HCT116 (cell line): ENCODE data around the gene FCN1. TPM values are rescaled to one million over a fixed set of nuclear protein-coding genes. Genes with fewer than 3 reads are reported as not detected.

Experiments
- ATAC-seq: fragments of 200-7000 bp; cut with Tn5 transposase; 2 replicates; pipeline ENCODE4 v1.9.1; 2020; ENCODE audit warnings: mild to moderate bottlenecking, moderate library complexity
- BruUV-seq: library from RNA; stranded (reverse); fragments of 400-500 nt; replicated peaks from 2 replicates; lab custom pipeline; 2021; lab: Mats Ljungman, UMichigan
- CTCF ChIA-PET: fragments of 300-600 bp; sonication (Branson Sonifier 250); formaldehyde crosslinking; loops from one replicate; lab custom pipeline; 2021; ENCODE audit warnings: antibody characterized with exemption; lab: Charles Lee
- POLR2A ChIA-PET: fragments of 300-600, 350-600 bp; sonication (Branson Sonifier 250); formaldehyde crosslinking; loops from one replicate; lab custom pipeline; 2021; ENCODE audit warnings: antibody characterized with exemption; lab: Charles Lee
- RAD21 ChIA-PET, 2 experiments: fragments of 300-600 bp; sonication (Branson Sonifier 250); formaldehyde crosslinking; loops; one replicate each; lab custom pipeline; 2023; ENCODE audit warnings: low total read pairs in 2 of 2; ENCODE audit not compliant: uncharacterized antibody in 2 of 2, unreplicated experiment in 2 of 2, low non-redundant PET in 1 of 2; lab: Charles Lee
- DNase-seq: peaks from one replicate; pipeline ENCODE4 v3.0.0-alpha.2; 2010; ENCODE audit warnings: low read depth, low spot score
- H2AFZ ChIP-seq: fragments of 200-600 bp; shearing (Covaris generic), sonication (generic); 2 replicates; pipeline ENCODE4 v1.6.1; 2017; ENCODE audit warnings: low read depth, mixed run types, mixed read lengths, antibody characterized with exemption, low read length; ENCODE audit not compliant: poor library complexity, severe bottlenecking
- H3K27ac ChIP-seq: 2 replicates; pipeline ENCODE4 v1.5.1; 2012; ENCODE audit warnings: low read depth, low read length
- H3K27me3 ChIP-seq: fragments of 200-600 bp; sonication (generic); 2 replicates; pipeline ENCODE4 v1.6.1; 2016; ENCODE audit warnings: mixed run types, low read length, mixed read lengths; ENCODE audit not compliant: insufficient read depth
- H3K36me3 ChIP-seq, 2 experiments: fragments of 200-500 bp in 1 of 2; fragments of 200-600 bp in 1 of 2; sonication (Bioruptor generic) in 1 of 2; sonication (generic) in 1 of 2; 2 replicates each; pipeline versions ENCODE4 v1.5.1 to v1.6.1; 2014 to 2016; ENCODE audit warnings: low read length in 2 of 2, inconsistent platforms in 1 of 2, mixed read lengths in 1 of 2, mixed run types in 1 of 2; ENCODE audit not compliant: insufficient read depth in 2 of 2, control insufficient read depth in 1 of 2
- H3K4me1 ChIP-seq, 2 experiments: fragments of 200-600 bp in 1 of 2; sonication (generic) in 1 of 2; 2 replicates each; pipeline versions ENCODE4 v1.5.1 to v1.6.1; 2012 to 2017; ENCODE audit warnings: low read length in 2 of 2, inconsistent platforms in 1 of 2, mild to moderate bottlenecking in 1 of 2, mixed read lengths in 1 of 2, mixed run types in 1 of 2, moderate library complexity in 1 of 2; ENCODE audit not compliant: insufficient read depth in 2 of 2, control insufficient read depth in 1 of 2
- H3K4me2 ChIP-seq: fragments of 200-600 bp; sonication (generic); 2 replicates; pipeline ENCODE4 v1.6.1; 2017; ENCODE audit warnings: mixed run types, low read length, mixed read lengths
- H3K4me3 ChIP-seq, 2 experiments: fragments of 200-600 bp in 1 of 2; sonication (generic) in 1 of 2; replicated peaks in 1 of 2; 2 replicates each; pipeline ENCODE4 v1.5.1; 2011 to 2016; ENCODE audit warnings: low read length in 2 of 2, control low read depth in 1 of 2, low read depth in 1 of 2, mild to moderate bottlenecking in 1 of 2, mixed read lengths in 1 of 2, mixed run types in 1 of 2
- H3K79me2 ChIP-seq: fragments of 200-600 bp; sonication (generic); 2 replicates; pipeline ENCODE4 v1.6.1; 2017; ENCODE audit warnings: mild to moderate bottlenecking, mixed run types, low read length, moderate library complexity, mixed read lengths; ENCODE audit not compliant: insufficient read depth
- H3K9ac ChIP-seq: fragments of 200-600 bp; sonication (generic); 2 replicates; pipeline ENCODE4 v1.6.1; 2016; ENCODE audit warnings: low read length, mixed read lengths
- H3K9me2 ChIP-seq: fragments of 200-600 bp; sonication (generic), shearing (Covaris generic); 2 replicates; pipeline ENCODE4 v1.6.1; 2017; ENCODE audit warnings: mixed run types, mild to moderate bottlenecking, moderate library complexity; ENCODE audit not compliant: insufficient read depth
- H3K9me3 ChIP-seq, 2 experiments: fragments of 200-500 bp in 1 of 2; fragments of 200-600 bp in 1 of 2; sonication (Bioruptor generic) in 1 of 2; sonication (generic) in 1 of 2; 2 replicates each; pipeline ENCODE4 v1.6.1; 2014 to 2017; ENCODE audit warnings: low read length in 2 of 2, mixed read lengths in 2 of 2, inconsistent platforms in 1 of 2, low read depth in 1 of 2, mild to moderate bottlenecking in 1 of 2, mixed run types in 1 of 2, moderate library complexity in 1 of 2; ENCODE audit not compliant: control insufficient read depth in 1 of 2, insufficient read depth in 1 of 2
- H4K20me1 ChIP-seq: fragments of 200-600 bp; sonication (generic), shearing (Covaris generic); 2 replicates; pipeline ENCODE4 v1.6.1; 2017; ENCODE audit warnings: mixed run types, mild to moderate bottlenecking, moderate library complexity; ENCODE audit not compliant: insufficient read depth
- CBX3 ChIP-seq: IDR thresholded peaks from 2 replicates; pipeline ENCODE4 v1.6.1; 2012; ENCODE audit warnings: low read depth
- CEBPB ChIP-seq: IDR thresholded peaks from 2 replicates; pipeline ENCODE4 v1.6.1; 2012; ENCODE audit warnings: low read depth
- EGR1 ChIP-seq: IDR thresholded peaks from 2 replicates; pipeline ENCODE4 v1.6.1; 2012; ENCODE audit warnings: low read depth
- ELF1 ChIP-seq: IDR thresholded peaks from 2 replicates; pipeline ENCODE4 v1.6.1; 2012; ENCODE audit warnings: low read depth, borderline replicate concordance
- EZH2 ChIP-seq: fragments of 200-600 bp; sonication (generic); IDR thresholded peaks from 2 replicates; pipeline ENCODE4 v1.6.1; 2017; ENCODE audit warnings: antibody characterized with exemption, mixed run types
- EZH2phosphoT487 ChIP-seq: fragments of 200-600 bp; IDR thresholded peaks from 2 replicates; pipeline ENCODE4 v1.6.1; 2018; ENCODE audit warnings: antibody characterized with exemption, borderline replicate concordance
- FOSL1 ChIP-seq: IDR thresholded peaks from 2 replicates; pipeline ENCODE4 v1.6.1; 2012; ENCODE audit warnings: low read depth
- JUND ChIP-seq: IDR thresholded peaks from 2 replicates; pipeline ENCODE4 v1.6.1; 2012
- MAX ChIP-seq: IDR thresholded peaks from 2 replicates; pipeline ENCODE4 v1.6.1; 2012
- POLR2A ChIP-seq: IDR thresholded peaks from 2 replicates; pipeline ENCODE4 v1.7.0; 2011; ENCODE audit warnings: borderline replicate concordance; ENCODE audit not compliant: insufficient read depth, insufficient read length; ENCODE audit errors: extremely low read depth
- POLR2AphosphoS5 ChIP-seq: IDR thresholded peaks from 2 replicates; pipeline ENCODE4 v1.6.1; 2011; ENCODE audit warnings: mild to moderate bottlenecking, low read depth, low read length, moderate library complexity
- RAD21 ChIP-seq: IDR thresholded peaks from 2 replicates; pipeline ENCODE4 v1.6.1; 2012; ENCODE audit warnings: low read depth, mild to moderate bottlenecking
- SIN3A ChIP-seq: IDR thresholded peaks from 2 replicates; pipeline ENCODE4 v1.6.1; 2012; ENCODE audit warnings: low read depth
- SP1 ChIP-seq: IDR thresholded peaks from 2 replicates; pipeline ENCODE4 v1.6.1; 2012; ENCODE audit warnings: low read depth
- SRF ChIP-seq: IDR thresholded peaks from 2 replicates; pipeline ENCODE4 v1.6.1; 2012; ENCODE audit warnings: low read depth
- YY1 ChIP-seq: IDR thresholded peaks from 2 replicates; pipeline ENCODE4 v1.6.1; 2011; ENCODE audit warnings: low read length, low read depth, moderate library complexity, mild to moderate bottlenecking; ENCODE audit not compliant: insufficient replicate concordance; ENCODE audit errors: extremely low read depth
- ZNF274 ChIP-seq: fragments of 200-500 bp; sonication (Bioruptor generic); IDR thresholded peaks from 2 replicates; pipeline ENCODE4 v1.6.1; 2014; ENCODE audit warnings: mild to moderate bottlenecking, low read depth, low read length, inconsistent platforms
- intact Hi-C: fragments of 100-400 bp; cut with micrococcal nuclease; formaldehyde crosslinking; loops from 2 replicates; pipeline ENCODE4 v1.10.0; 2022
- total RNA-seq: library from RNA; stranded (reverse); gene quantifications from one replicate; pipeline ENCODE4 v1.2.1, GENCODE V29; 2021; ENCODE audit not compliant: unreplicated experiment
- TF ChIP-seq, protein P1 (sequence below): IDR thresholded peaks from 2 replicates; pipeline ENCODE4 v1.6.1; 2012; ENCODE audit warnings: low read depth

FCN1 gene
- total RNA-seq, 1 experiment from 2014 or later = not detected

DNA sequence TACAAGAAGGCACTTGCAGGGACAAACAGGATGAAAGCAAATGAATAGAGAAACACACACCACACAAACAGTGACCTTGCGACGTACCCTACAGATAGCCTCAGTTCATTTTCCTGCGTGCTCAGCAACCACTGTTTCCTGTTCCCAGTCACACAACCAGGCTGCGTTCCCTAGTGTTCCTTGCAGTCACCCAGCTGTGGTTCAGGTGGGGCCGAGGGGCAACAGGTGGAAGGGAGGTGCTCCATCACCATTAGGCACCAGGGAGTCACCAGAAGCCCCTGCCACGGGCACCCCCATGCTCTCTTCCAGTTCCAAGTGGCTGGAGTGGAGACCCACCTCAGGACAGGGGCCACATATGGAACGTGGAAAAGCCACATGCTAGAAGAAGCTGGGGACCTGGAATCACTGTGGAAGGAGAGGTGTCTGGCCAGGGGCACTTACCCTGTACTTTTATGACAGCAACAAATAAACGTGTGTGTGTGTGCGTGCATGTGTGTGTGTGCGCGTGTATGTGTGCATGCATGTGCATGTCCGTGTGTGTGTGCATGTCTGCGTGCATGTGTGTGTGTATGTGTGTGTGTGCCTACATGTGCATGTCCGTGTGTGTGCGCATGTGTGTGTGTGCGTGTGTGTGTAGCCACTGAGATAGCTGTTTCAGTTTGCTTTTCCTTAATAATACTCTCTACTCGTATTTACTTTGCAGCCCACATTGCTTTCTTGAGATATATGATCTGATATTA is 55.9 kb downstream of the FCN1 start:
- H4K20me1 ChIP-seq = no peaks in the 10 kb centered on the region
- no peak for DNase-seq
- no peak overlapping the region for H3K9ac ChIP-seq
- no peaks in the 10 kb centered on the region for H3K9me3 ChIP-seq
- no peak for TF ChIP-seq FOSL1
- TF ChIP-seq EZH2phosphoT487 = no peak
- TF ChIP-seq MAX = no peak
- no peak for TF ChIP-seq ZNF274
- TF ChIP-seq POLR2A = no peak
- TF ChIP-seq JUND = no peak
- no peak for TF ChIP-seq SIN3A
- TF ChIP-seq EZH2 = no peak
- TF ChIP-seq, all 23 proteins: peak for 0
- Histone ChIP-seq H3K27ac (no peak overlapping the region), H3K4me1 (peaks cover 9 to 11% of the 10 kb centered on the region in 2 experiments), H3K4me3 (no peak overlapping the region), H2AFZ (no peak overlapping the region), H3K79me2 (no peaks in the 10 kb centered on the region), H3K27me3 (no peaks in the 10 kb centered on the region), H3K36me3 (no peaks in the 10 kb centered on the region), H3K4me2 (no peak overlapping the region), H3K9me2 (no peaks in the 10 kb centered on the region)
- ChIA-PET POLR2A (no interaction called here), RAD21 (no interaction called here), CTCF (no interaction called here)
- intact Hi-C loops = no loop called here
- no peak for ATAC-seq
- BruUV-seq = no TSS peak

DNA sequence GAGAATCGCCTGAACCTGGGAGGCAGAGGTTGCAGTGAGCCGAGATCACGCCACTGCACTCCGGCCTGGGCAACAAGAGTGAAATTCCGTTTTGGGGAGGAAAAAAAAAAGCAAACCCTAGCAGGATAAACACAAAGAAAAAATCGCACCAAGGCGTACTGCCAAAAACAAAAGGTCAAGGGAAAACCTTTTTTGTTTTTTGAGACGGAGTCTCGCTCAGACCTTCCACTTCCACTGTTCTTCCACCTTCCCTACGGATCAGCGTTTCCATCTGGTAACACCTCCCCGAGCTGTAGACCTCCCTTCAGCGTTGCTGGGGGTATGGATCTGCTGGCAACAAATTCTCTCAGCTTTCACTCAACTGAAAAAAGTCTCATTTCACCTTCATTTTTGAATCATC is 57.2 kb downstream of the FCN1 start:
- Histone ChIP-seq H3K27me3 (peaks cover 7% of the 10 kb centered on the region; the same call in 1 of the 2 replicates), H4K20me1 (no peaks in the 10 kb centered on the region), H3K4me3 (no peak overlapping the region), H3K4me1 (peaks cover 9 to 11% of the 10 kb centered on the region in 2 experiments), H3K36me3 (no peaks in the 10 kb centered on the region), H3K4me2 (no peak overlapping the region), H3K9me2 (no peaks in the 10 kb centered on the region), H3K27ac (no peak overlapping the region), H3K79me2 (no peaks in the 10 kb centered on the region), H3K9ac (no peak overlapping the region), H3K9me3 (no peaks in the 10 kb centered on the region), H2AFZ (no peak overlapping the region)
- ChIA-PET POLR2A (no interaction called here), CTCF (no interaction called here), RAD21 (no interaction called here)
- no TSS peak for BruUV-seq
- DNase-seq (no peak), ATAC-seq (no peak)
- intact Hi-C loops = no loop called here
- no peak for TF ChIP-seq MAX
- TF ChIP-seq ELF1 = no peak
- no peak for TF ChIP-seq YY1
- TF ChIP-seq SP1 = no peak
- TF ChIP-seq ZNF274 = no peak
- TF ChIP-seq CEBPB = no peak
- no peak for TF ChIP-seq EGR1
- TF ChIP-seq EZH2 = no peak
- TF ChIP-seq, protein P1, sequence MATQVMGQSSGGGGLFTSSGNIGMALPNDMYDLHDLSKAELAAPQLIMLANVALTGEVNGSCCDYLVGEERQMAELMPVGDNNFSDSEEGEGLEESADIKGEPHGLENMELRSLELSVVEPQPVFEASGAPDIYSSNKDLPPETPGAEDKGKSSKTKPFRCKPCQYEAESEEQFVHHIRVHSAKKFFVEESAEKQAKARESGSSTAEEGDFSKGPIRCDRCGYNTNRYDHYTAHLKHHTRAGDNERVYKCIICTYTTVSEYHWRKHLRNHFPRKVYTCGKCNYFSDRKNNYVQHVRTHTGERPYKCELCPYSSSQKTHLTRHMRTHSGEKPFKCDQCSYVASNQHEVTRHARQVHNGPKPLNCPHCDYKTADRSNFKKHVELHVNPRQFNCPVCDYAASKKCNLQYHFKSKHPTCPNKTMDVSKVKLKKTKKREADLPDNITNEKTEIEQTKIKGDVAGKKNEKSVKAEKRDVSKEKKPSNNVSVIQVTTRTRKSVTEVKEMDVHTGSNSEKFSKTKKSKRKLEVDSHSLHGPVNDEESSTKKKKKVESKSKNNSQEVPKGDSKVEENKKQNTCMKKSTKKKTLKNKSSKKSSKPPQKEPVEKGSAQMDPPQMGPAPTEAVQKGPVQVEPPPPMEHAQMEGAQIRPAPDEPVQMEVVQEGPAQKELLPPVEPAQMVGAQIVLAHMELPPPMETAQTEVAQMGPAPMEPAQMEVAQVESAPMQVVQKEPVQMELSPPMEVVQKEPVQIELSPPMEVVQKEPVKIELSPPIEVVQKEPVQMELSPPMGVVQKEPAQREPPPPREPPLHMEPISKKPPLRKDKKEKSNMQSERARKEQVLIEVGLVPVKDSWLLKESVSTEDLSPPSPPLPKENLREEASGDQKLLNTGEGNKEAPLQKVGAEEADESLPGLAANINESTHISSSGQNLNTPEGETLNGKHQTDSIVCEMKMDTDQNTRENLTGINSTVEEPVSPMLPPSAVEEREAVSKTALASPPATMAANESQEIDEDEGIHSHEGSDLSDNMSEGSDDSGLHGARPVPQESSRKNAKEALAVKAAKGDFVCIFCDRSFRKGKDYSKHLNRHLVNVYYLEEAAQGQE = no peak
- no peak for TF ChIP-seq RAD21
- no peak for TF ChIP-seq POLR2AphosphoS5
- TF ChIP-seq SRF = no peak
- no peak for TF ChIP-seq POLR2A
- TF ChIP-seq CBX3 = no peak
